HG02884 (cell line): Measurements from ENCODE around the gene BEST4.
"Not testable (repeated sequence)": the region's sequence is repeated elsewhere in the genome, so short reads cannot be mapped to it uniquely, and the experiment has no call there.

Source experiments
- ATAC-seq: cut with Tn5 transposase; IDR thresholded peaks from one replicate; pipeline ENCODE4 v1.9.1; 2021; ENCODE audit warnings: mild to moderate bottlenecking, moderate library complexity; ENCODE audit not compliant: unreplicated experiment

The BEST4 gene

DNA sequence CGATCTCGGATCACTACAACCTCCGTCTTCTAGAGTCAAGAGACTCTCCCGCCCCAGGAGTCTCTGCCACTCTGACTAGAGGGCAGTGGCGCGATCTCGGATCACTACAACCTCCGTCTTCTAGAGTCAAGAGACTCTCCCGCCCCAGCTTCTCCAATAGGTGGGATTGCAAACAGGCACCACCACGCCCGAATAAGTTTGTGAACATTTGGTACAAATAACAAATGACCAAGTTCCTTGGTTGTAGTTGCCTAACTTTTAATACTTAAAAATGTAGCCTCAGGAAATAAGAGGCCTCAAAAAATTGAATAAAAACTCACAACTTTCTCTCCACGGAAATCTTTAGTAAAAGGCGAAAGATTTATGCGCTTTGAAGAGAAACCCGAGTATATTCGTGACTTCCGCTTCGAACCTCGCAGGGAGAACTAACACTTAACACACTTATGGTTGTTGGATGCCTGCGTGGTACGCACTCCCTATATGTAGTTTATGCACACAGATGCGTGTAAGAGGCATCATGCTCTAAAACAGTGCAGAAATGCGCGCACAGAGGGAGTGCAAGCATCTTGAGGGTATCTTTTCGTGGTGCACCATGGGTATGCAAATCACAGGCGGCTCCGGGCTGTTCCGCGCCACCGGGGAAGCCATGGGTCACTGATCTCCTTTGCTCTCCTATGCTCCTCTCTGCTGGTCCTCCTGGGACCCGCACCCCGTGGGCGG, 31.8 kb upstream of the BEST4 start:
- ATAC-seq: peak; percentile 87

DNA sequence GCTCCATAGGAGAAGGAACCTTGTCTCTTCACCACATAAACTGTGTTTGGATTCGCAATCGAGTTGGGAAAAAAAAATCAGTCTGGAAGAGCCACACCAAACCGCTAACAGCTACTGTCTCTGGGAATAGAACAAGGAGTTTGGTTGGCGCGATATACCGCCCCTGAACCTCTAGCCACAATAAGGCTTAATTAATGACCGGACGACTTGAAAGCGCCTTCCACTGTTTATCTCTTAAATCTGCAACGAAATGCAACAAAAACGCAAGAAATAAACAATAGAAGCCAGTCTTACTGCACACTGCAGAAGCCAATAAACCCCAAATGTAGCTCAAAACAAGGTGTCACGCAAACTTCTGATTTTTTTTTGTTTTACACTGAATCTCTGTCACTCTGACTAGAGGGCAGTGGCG, 31.2 kb upstream of the BEST4 start:
- ATAC-seq: no peak

DNA sequence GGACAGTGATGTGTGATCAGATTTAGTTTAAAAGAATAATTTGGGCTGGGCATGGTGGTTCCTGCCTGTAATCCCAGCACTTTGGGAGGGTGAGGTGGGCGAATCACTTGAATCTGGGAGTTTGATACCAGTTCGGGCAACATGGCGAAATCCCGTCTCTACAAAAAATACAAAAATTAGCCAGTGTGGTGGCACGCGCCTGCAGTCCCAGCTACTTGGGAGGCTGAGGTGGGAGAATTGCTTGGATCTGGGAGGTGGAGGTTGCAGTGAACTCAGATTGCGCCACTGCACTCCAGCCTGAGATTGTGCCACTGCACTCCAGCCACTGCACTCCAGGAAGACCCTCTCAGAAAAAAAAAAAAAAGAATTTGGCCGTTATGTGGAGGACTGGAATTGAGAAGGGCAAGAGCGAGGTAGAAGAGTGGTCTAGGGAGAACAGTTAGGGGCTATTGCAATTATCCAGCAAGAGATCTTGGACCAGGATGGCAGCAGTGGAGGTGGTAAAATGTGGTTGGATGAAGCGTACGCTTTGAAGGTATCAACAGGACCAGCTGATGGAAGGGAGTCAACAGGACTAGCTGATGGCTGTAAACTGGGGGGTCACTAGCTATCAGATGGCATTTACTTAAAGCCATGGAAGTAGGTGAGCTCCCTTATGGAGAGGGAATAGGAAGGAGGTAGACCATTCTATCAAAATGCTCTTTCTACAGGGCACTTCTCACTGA, 30.0 kb upstream of the BEST4 start:
- no peak for ATAC-seq

DNA sequence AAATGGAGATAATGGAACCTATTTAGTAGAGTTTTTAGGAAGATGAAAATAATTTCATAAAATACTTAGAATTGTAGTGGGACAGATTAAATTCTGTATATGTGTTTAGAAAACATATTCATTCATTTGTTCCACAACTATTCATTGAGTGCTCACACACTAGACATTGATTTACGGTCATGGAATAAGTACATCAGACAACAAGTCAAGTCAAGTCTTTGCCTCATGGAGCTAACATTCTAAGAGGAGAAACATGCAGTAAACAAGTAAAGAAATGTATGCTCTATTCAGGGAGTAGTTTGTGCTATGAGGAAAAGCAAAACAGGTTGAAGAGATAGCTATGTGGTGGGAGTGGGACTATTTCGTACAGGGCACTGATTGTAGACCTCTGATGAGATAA, 29.3 kb upstream of the BEST4 start:
- ATAC-seq: no peak

DNA sequence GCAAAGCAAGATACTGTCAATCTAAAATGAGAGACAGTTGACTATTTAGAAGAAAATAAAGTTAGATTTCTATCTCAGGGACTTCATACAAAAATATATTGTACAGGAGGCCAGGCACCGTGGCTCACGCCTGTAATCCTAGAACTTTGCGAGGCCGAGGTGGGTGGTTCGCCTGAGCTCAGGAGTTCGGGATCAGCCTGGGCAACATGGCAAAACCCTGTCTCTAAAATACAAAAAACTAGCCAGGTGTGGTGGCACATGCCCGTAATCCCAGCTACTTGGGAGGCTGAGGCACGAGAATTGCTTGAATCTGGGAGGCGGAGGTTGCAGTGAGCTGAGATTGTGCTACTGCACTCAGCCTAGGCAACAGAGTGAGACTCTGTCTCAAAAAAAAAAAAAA, 28.0 kb upstream of the BEST4 start:
- ATAC-seq: not testable (repeated sequence)

DNA sequence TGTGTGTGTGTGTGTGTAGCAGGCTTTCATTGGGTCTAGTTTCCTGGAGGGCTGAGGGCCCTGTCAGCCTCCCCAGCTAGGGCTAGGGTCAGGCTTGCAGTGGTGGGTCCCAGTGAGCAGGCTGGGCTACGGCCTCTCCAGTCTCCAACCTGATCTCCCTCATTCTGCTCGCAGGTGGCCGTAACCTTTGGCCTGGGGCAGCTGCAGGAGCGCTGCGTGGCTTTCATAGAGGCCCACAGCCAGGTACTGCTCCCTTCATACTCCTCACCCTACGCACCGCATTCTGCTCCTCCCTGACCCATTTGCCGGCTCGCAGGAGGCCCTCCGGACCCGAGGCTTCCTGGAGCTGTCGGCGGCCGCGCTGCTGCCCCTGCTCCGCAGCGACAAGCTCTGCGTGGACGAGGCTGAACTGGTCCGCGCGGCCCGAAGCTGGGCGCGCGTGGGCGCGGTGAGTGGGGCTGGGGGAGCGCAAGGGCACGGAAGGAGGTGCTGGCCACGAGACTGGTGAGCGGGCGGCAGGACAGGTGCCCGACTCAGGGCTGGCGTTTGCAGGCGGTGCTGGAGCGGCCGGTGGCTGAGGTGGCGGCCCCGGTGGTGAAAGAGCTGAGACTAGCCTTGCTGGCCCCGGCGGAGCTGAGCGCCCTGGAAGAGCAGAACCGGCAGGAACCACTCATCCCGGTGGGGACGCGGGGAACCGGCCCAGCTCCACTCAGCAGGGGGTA, 25.0 kb upstream of the BEST4 start:
- no peak for ATAC-seq

DNA sequence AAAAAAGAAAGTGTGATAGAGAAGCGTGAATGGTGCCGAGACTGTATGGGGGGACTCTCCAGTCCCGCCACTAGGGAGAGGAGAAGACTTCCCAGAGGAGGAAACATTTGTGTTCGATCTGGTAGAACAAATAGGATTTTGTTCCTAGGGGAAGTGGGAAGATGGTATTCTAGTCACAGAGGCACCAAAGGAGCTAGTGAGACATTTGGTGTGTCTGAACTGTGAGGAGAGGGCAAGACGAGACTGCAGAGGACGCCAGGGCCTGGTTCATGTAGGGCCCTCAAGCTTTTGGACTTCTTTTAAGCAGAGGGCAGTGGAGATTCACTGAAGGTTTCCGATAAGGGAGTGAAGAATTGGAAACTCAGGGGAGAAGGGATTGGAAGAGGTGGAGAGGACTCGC, 23.3 kb upstream of the BEST4 start:
- no peak for ATAC-seq

DNA sequence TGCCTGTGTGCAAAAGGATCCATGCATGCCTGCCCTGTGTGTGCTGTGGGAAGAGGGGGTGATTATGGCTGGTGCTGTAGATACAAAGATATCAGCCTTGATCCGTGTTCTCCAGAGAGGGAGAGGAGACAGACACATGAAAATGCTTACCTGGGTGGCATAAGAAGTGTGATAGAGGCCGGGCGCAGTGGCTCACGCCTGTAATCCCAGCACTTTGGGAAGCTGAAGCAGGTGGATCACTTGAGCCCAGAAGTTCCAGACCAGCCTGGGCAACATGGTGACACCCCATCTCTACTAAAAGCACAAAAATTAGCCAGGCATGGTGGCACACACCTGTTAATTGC, 22.8 kb upstream of the BEST4 start:
- ATAC-seq: not testable (repeated sequence)

DNA sequence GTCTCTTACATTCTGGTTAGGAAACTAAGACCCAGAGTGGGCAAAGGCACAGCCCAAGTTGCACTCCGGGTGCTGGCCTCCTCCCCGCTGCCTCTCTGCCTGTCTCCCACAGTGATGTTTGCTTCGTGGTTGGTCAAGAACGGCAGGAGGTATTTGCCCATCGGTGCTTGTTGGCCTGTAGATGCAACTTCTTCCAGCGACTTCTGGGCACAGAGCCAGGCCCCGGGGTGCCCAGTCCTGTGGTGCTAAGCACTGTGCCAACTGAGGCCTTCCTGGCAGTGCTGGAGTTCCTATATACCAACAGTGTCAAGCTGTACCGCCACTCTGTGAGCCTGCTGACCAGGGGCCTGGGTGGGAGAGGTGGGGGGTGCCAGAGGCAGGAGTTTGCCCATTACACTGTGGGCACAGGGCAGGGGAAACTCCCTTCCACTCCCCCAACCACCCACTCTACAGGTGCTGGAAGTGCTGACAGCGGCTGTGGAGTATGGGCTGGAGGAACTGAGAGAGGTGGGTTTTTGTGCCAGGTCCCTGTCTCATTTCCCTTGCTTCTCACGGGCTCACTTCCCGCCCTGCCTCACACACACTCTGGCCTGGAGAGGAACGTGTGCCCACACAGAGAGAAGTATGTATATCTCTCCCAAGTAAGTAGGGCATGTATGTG, 22.3 kb upstream of the BEST4 start:
- ATAC-seq: no peak

DNA sequence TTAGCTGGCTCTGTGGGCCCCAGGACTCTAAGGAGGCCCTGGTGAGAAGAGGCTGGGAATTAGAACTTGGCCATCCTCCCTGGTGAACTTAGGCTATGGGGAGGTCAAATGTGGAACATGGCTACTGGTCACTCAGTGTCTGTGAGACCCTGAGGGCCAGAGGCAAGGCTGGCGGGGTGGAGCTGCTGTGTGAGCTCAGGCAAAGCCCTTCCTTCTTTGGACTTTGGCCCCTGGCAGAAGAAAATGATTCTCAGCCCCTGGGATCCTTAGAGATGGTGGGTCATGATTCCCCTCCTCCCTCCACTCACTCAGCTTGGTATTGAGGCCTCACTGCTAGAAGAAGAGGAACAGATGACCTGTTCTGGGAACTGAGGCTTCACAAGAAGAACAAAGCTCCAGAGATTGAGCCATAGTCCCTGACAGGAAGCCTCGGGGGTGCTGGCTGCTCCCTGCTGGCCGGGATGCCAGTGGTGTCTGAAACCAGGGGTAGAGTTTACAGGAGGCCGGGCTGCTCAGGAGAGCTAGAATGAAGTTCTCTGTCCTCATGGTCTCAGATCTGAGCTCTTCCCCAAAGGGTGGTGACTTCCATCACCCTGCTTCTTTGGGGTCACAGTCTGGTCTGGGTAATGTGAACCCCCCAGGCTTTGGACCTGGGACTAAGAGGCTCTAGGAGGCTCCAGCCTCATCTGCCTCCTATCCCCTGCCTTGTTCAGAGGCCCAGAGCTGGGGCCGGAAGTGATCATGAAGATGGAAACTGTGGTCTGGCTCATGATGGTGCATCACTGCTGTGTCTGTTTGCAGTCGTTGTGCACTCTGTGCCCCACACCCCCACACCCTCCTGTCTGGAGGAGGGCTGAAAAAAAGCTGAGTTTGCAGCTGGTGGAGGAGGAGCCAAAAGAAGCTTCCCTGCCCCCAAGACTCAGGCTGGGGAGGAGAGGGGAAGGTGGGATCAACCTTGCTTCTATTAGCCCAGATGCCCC, 21.3 kb upstream of the BEST4 start:
- no peak for ATAC-seq

DNA sequence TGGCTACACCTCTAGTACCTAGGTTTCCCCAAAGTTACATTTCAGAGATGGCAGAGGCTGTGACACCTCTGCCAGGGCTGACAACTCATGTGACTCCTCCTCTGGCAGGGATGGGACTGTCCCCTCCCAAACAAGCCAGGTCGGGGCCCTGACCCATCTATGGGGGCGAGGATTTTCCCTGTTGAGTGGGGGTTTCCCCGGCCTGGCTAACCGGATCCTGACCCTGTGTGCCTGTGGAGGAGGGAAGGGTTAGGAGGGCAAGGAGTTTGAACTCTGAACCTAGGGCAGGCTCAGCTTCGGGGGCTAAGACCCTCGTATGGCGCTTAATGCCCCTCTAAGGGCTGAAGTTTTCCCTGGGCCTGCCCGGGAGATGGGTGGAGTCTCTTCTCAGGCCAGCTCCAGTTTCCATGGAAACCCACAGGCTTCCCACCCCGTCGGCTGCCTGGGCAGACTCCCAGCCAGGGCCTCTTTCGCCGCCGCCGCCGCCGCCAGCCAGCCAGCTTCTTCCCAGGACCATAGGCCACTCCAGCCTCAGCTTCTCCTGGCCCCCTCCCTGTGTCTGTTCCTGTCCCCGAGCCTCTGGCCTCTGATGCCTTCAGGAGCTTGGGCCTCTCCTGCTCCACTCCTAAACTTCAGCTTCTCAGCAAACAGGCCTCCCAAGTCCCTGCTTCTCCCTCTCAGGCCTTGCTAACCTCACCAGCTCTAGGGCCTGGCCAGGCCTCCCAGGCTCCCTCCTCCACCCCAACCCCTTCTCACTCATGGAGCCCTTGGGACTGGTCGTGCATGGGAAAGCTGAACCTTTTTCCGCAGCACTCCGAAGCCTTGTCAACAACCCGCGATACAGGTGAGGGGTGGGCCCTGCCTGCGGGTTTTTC, 20.3 kb upstream of the BEST4 start, which contains the start of gene BTBD19:
Gene BTBD19, plus strand, starts transcription at position 461 of the 875 bp plus-strand sequence. Its CDS starts 298 bp downstream, at position 759.
- no peak for ATAC-seq

DNA sequence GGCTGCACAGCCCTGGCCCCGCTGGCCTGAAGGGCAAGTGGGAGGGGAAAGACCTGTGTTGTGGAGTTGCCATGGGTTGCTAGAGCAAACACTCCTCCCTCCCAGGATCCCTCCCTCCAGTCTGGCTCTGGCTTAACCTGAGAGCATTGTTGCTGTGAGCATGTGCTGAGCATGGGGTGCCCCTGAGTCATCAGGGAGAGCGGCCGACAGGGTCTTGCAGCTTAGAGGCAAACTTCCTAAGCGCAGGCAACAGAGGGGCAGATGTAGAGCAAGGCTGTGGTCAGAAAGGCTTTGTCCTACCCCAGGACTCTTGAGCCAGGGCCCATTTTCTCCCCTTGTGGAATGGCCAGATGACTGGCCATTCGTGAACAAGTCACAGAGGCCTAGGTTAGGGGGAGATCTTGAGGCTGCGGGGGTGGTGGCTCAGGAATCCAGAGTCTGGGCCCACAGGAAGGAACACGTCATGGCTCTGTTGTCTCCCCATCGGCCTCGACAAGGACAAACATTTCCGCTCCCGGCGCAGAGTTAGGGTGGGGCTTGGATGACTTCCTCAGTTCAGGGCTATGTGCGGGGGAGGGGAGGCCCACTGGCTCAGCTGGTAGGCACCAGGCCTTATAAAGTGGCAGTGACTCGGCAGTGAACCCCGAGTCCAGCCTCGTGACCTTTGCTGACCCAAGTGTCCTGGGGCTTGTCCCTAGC, 19.5 kb upstream of the BEST4 start:
- no peak for ATAC-seq

DNA sequence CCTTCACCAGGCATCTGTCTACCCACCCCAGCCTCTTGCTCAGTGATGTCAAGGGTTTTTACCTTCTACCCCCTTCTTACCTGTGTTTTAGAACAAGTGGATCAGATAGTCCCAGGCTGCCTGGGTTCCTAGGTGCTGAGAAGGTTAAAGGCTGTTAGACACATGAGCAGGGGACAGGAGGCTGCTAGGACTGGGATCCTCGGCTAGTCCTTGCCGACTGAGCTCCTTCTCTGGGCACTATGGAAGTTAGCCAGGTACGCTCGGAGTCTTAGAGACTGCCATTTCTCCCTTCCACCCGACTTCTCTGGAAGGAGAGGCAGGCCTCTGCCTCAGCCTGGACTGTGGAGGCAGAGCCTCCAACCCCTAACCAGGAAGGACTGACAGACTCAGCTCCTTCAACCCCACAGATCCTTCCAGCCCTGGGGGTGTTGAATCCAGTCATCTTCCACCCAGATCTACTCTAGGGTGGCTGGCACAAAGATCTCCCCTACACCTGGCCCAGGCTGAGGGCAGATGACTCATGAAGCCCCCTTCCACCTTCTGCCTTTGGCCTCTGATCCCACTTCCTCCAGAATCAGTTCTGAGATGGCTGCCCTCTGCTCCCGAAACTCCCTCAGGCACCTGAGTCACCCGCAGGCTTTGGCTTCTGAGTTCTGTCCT, 18.9 kb upstream of the BEST4 start, which contains the start of gene DYNLT4:
Gene DYNLT4, minus strand, starts transcription at position 648 of the 660 bp plus-strand sequence. CDS start 683 bp downstream, outside the sequence.
- no peak for ATAC-seq

DNA sequence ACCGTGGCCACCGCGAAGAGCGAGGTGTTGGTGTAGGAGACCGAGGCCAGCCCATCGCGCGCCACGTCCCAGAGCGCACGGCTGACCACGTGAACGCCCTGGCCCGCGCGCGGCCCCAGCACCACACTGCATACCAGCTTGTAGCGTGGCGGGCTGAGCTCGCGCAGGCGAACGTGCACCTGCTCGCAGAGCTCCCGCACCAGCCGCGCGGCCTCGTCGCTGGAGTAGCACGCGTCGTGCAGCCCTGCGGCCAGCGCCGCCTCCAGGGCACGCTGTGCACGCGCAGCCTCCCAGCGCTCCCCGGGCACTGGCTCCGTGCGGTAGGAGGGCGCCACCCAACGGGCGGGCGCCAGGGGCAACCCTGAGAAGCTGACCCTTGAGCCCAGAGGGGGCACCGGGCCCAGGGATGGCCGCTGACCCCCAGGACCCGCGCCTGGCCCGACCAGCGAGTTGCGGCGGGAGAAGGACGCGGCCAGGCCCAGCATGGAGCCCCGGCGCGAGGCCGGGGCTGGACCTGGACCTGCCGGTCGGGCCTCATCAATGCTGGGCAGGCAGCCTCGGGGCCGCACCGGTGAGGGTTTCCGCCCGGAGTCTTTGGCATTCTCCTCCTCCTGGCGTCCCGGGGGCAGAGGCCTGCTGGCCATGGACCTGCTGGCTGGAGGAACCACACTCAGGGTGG, 18.2 kb upstream of the BEST4 start:
- ATAC-seq: no peak

DNA sequence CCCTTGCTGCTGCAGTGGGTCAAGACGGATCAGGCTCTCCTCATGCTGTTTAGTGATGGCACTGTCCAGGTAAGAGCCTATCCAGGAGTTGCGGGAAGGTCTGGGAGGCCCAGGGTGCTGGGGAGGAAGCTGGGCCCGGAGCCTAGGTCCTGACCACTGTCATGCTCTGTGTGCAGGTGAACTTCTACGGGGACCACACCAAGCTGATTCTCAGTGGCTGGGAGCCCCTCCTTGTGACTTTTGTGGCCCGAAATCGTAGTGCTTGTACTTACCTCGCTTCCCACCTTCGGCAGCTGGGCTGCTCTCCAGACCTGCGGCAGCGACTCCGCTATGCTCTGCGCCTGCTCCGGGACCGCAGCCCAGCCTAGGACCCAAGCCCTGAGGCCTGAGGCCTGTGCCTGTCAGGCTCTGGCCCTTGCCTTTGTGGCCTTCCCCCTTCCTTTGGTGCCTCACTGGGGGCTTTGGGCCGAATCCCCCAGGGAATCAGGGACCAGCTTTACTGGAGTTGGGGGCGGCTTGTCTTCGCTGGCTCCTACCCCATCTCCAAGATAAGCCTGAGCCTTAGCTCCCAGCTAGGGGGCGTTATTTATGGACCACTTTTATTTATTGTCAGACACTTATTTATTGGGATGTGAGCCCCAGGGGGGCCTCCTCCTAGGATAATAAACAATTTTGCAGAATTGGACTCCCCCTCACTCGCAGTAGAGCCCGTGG, 17.5 kb upstream of the BEST4 start:
- ATAC-seq: no peak

DNA sequence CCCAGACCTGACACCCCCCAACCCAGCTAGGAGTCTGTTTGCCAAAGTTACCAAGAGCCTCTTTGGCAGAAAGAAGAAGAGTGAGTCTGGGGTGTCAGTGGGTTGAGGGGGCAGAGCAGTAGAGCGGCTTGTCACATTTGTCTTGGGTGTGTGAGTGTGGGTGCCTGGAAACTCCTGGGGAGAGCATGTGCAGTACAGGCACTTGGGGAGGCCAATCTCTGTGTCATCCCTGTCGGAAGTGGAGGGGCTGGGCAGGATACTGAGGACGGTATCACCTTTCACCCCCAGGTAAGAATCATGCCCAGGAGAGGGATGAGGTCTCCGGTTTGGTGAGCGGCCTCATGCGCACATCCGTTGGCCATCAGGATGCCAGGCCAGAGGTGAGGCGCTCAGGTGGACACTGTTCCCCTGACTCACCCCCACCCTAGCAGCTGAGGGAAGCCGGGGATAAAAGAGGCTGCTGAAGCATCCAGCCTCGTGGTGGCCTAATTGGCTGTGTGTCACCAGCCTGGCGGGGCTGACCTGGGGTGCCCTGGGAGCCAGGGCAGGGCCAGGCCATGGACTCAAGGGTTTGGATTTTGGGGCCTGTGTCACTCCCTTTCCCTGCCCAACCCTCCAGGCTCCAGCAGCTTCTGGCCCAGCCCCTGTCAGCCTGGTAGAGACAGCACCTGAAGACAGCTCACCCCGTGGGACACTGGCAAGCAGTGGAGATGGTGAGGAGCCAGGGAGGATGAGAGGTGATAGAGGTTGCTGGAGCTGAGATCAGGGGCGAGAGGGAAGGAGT, 15.5 kb upstream of the BEST4 start:
- no peak for ATAC-seq
